Measurements from ENCODE around the gene ANKH.
"Not testable (repeated sequence)": the region's sequence is repeated elsewhere in the genome, so short reads cannot be mapped to it uniquely, and the experiment has no call there.

ANKH gene

DNA sequence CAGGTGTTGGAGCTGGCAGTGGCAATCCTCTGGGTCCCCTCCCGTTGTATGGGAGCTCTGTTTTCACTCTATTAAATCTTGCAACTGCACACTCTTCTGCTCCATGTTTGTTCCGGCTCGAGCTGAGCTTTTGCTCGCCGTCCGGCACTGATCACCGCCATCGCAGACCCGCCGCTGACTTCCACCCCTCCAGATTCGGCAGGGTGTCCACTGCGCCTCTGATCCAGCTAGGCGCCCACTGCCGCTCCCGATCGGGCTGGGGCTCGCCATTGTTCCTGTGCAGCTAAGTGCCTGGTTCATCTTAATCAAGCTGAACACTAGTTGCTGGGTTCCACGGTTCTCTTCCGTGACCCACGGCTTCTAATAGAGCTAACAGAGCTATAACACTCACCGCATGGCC is 23.2 kb downstream of the ANKH start:
- Histone ChIP-seq H3K9me3 (ENCODE audit: low read length) (no peaks in the 10 kb centered on the region), H3K27me3 (ENCODE audit: insufficient read depth, low read length) (no peaks in the 10 kb centered on the region), H3K4me3 (ENCODE audit: low read length) (no peak overlapping the region), H3K36me3 (ENCODE audit: insufficient read depth, low read length) (no peaks in the 10 kb centered on the region), H3K4me1 (ENCODE audit: insufficient read depth, low read length) (peaks cover 6% of the 10 kb centered on the region), H2AFZ (ENCODE audit: low read depth, low read length) (no peak overlapping the region)

DNA sequence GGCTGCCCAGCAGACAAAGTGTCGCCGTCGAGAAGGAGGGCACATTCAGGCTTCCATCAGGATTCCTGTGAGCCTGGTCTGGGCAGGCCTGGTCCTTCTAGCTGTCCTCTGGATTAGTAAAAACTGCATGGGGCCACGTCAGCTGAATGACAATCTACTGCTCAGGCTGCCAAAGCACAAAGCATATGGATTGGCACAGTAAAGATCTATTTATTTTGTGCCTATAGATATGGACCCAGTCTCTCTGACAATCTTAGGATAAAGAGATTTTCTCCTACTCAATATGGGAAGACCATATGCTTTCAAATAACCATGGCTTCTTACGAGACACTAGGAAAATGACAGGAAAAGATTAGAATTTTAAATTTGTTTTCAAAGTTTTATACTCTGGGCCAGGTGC is 24.1 kb downstream of the ANKH start:
- peaks cover 6% of the 10 kb centered on the region for H3K4me1 ChIP-seq (ENCODE audit: insufficient read depth, low read length)

DNA sequence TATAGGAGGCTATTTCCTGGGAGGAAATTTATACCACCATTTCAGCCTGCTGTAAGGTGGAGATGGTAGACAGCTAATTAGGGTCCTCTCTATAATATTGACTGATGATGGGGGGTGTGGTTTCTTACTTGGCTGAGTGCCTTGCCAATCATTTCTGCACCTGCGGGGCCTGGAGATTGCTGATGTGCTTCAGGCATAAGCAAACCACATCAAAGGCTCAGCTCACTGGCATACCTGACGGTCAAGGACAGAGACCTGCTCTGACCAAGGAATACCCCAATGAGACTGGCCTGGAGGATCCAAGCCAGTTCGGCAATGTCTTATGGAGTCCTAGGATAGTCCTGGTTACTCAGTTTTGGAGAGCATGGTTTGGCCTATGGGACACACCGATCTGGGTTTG is 29.5 kb downstream of the ANKH start:
- no peaks in the 10 kb centered on the region for H3K36me3 ChIP-seq (ENCODE audit: insufficient read depth, low read length)
- H2AFZ ChIP-seq (ENCODE audit: low read depth, low read length), result no peak overlapping the region
- H3K9me3 ChIP-seq (ENCODE audit: low read length), result no peaks in the 10 kb centered on the region
- H3K27me3 ChIP-seq (ENCODE audit: insufficient read depth, low read length), result no peaks in the 10 kb centered on the region
- H3K4me1 ChIP-seq (ENCODE audit: insufficient read depth, low read length), result no peaks in the 10 kb centered on the region
- H3K4me3 ChIP-seq (ENCODE audit: low read length), result no peak overlapping the region

More for the DNA sequence above, 24.1 kb downstream of the ANKH start:
- Histone ChIP-seq H3K4me3 (ENCODE audit: low read length) (no peak overlapping the region), H2AFZ (ENCODE audit: low read depth, low read length) (no peak overlapping the region), H3K9me3 (ENCODE audit: low read length) (no peaks in the 10 kb centered on the region), H3K36me3 (ENCODE audit: insufficient read depth, low read length) (no peaks in the 10 kb centered on the region), H3K27me3 (ENCODE audit: insufficient read depth, low read length) (no peaks in the 10 kb centered on the region)

DNA sequence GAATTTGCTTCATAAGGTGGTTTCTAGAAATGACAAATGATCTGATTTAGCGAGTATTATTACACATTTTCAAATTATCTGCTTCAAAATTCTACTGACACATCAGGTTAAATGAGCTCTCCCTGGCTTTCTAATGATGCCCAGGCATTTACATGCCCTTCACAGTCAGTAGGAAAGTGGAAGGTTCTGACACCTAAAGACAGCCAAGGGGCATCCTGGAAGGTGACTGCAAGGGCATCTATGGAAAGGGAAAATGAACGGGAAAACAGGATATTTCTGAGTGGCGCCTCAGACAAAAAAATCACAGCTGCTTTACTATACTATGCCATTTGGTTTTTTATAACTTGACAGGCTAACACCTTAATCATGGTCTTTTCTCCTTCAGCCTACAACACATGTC is 31.0 kb downstream of the ANKH start:
- Histone ChIP-seq H3K36me3 (ENCODE audit: insufficient read depth, low read length) (no peaks in the 10 kb centered on the region), H3K27me3 (ENCODE audit: insufficient read depth, low read length) (no peaks in the 10 kb centered on the region), H3K4me1 (ENCODE audit: insufficient read depth, low read length) (no peaks in the 10 kb centered on the region), H3K4me3 (ENCODE audit: low read length) (no peak overlapping the region), H3K9me3 (ENCODE audit: low read length) (no peaks in the 10 kb centered on the region), H2AFZ (ENCODE audit: low read depth, low read length) (no peak overlapping the region)

DNA sequence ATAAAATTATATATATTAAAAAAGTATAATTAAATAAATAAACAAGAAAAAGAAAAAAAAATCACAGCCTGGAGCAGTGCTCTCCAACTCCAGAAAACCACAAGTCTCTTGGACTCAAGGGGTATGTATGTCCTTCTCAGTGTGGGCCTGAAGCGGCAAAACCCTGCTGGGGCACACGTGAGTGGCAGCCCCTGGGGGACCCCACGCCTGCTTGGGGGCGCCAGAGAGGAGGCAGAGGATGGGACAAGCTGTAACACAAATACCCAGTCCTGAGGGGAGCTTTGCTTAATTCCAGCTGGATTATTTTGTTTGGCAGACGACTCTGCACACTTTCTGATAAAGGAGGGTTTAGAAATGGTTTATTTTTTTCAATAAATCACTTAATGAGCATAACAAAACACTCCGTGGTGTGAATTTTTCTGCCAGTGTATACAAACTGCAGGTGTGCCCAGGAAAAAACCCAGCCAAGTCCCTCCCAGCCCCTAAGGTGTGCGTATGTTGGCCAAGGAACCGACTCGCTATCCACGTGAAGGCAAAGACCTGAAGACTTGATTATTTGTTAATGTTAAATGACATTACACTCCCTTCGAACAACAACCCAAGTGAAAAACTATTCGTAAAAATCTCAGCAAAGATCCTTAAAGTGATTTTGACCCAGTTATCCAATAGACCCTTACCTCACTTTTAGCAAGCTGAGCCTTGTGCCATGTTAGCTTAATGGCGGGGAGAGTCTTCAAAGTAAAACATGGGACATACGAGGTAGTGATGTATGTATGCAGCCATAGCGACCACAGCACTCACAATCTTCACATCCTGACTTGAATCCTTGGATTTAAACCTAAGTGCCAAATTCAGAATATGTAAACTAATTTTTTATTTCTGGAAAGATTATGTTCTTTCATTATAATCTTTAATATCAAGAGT is 32.9 kb downstream of the ANKH start:
- Histone ChIP-seq H3K4me1 (ENCODE audit: insufficient read depth, low read length) (no peaks in the 10 kb centered on the region), H3K27me3 (ENCODE audit: insufficient read depth, low read length) (no peaks in the 10 kb centered on the region), H3K4me3 (ENCODE audit: low read length) (no peak overlapping the region), H2AFZ (ENCODE audit: low read depth, low read length) (no peak overlapping the region), H3K9me3 (ENCODE audit: low read length) (no peaks in the 10 kb centered on the region), H3K36me3 (ENCODE audit: insufficient read depth, low read length) (no peaks in the 10 kb centered on the region)

DNA sequence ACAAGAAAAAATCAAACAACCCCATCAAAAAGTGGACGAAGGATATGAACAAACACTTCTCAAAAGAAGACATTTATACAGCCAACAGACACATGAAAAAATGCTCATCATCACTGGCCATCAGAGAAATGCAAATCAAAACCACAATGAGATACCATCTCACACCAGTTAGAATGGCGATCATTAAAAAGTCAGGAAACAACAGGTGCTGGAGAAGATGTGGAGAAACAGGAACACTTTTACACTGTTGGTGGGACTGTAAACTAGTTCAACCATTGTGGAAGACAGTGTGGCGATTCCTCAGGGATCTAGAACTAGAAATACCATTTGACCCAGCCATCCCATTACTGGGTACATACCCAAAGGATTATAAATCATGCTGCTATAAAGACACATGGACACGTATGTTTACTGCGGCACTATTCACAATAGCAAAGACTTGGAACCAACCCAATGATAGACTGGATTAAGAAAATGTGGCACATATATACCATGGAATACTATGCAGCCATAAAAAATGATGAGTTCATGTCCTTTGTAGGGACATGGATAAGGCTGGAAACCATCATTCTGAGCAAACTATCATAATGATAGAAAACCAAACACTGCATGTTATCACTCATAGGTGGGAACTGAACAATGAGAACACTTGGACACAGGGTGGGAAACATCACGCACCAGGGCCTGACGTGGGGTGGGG is 34.0 kb downstream of the ANKH start:
- H2AFZ ChIP-seq (ENCODE audit: low read depth, low read length); H3K4me1 ChIP-seq (ENCODE audit: insufficient read depth, low read length); H3K36me3 ChIP-seq (ENCODE audit: insufficient read depth, low read length); H3K27me3 ChIP-seq (ENCODE audit: insufficient read depth, low read length); H3K9me3 ChIP-seq (ENCODE audit: low read length); H3K4me3 ChIP-seq (ENCODE audit: low read length): not testable (repeated sequence)

DNA sequence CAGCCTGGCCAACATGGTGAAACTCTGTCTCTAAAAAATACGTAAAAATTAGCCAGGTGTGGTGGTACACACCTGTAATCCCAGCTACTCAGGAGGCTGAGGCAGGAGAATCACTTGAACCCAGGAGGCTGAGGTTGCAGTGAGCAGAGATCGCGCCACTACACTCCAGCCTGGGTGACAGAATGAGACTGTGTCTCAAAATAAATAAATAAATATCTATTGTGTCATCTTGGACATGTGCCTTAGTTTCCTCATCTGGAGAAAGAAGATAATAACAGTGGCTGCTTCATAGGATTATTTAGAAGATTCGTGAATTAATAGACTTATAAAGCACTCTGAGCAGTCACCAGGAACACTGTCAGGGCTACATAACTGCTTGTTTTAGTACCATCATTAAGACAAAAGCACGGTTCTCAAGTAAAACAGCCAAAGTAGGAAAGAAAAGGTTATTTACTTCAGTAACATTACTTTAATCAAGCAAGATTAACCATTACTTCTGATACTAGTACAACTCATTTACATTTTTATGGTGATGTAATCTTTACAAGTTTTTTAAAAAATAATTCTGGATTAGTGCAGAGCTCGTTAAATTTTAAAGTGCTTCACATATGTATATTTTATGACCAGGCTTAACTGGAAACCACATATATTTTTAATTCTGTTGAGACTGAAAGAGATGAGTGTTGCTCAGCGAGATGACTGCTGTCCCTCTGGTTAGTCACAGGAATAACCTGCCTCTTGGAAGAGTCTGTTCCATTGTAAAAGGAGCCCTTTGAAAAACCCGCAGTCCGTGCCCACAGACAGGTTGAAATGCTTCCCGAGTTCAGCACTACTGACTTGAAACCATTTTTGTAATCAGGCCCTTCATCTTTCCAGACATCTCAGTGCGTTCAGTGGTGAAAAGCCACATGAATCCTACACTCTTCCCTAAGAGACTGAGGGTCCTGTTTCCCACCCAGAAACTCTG is 36.7 kb downstream of the ANKH start:
- H3K4me1 ChIP-seq (ENCODE audit: insufficient read depth, low read length), result no peaks in the 10 kb centered on the region
- H3K27me3 ChIP-seq (ENCODE audit: insufficient read depth, low read length), result no peaks in the 10 kb centered on the region
- H3K4me3 ChIP-seq (ENCODE audit: low read length), result no peak overlapping the region
- H2AFZ ChIP-seq (ENCODE audit: low read depth, low read length), result no peak overlapping the region
- no peaks in the 10 kb centered on the region for H3K36me3 ChIP-seq (ENCODE audit: insufficient read depth, low read length)
- no peaks in the 10 kb centered on the region for H3K9me3 ChIP-seq (ENCODE audit: low read length)

DNA sequence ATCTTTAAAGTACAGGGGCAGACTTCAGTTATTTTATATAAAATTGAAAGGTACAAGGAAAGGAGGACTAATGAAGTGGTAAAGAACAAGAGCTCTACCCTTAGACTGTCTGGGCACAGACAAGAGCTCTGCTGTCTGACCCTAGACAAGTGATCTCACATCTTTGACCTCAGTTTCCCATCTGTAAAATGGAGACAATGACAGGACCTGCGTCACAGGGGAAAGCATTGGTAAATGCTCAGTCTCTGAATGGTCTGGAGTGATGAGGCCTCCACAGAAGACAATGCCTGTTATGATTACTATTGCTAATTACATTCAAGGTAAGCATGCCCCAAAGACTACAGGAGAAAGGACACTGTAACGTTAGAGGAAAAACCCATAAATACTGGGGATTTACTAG is 37.5 kb downstream of the ANKH start:
- no peaks in the 10 kb centered on the region for H3K9me3 ChIP-seq (ENCODE audit: low read length)
- no peaks in the 10 kb centered on the region for H3K4me1 ChIP-seq (ENCODE audit: insufficient read depth, low read length)
- H3K36me3 ChIP-seq (ENCODE audit: insufficient read depth, low read length), result no peaks in the 10 kb centered on the region
- no peak overlapping the region for H2AFZ ChIP-seq (ENCODE audit: low read depth, low read length)
- H3K4me3 ChIP-seq (ENCODE audit: low read length), result no peak overlapping the region
- no peaks in the 10 kb centered on the region for H3K27me3 ChIP-seq (ENCODE audit: insufficient read depth, low read length)

DNA sequence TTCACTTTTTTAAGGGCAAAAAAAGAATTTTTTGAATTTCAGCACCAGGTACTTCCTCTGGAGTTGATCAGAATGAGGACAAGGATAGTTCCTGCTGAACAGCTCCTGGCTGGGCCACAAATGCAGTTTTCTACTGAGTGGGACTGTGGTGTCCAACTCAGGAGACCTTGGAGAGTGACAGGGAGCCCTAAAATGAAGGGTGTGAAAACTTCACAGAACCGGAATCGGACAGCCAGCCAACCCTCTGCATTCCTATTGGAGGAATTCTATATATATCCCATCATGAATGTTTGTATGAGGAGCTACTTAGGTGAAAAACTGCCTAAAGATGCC is 40.6 kb downstream of the ANKH start:
- H3K9me3 ChIP-seq (ENCODE audit: low read length), result no peaks in the 10 kb centered on the region
- H3K4me1 ChIP-seq (ENCODE audit: insufficient read depth, low read length), result no peaks in the 10 kb centered on the region
- H3K27me3 ChIP-seq (ENCODE audit: insufficient read depth, low read length), result no peaks in the 10 kb centered on the region
- no peaks in the 10 kb centered on the region for H3K36me3 ChIP-seq (ENCODE audit: insufficient read depth, low read length)
- H3K4me3 ChIP-seq (ENCODE audit: low read length), result no peak overlapping the region
- H2AFZ ChIP-seq (ENCODE audit: low read depth, low read length), result no peak overlapping the region

DNA sequence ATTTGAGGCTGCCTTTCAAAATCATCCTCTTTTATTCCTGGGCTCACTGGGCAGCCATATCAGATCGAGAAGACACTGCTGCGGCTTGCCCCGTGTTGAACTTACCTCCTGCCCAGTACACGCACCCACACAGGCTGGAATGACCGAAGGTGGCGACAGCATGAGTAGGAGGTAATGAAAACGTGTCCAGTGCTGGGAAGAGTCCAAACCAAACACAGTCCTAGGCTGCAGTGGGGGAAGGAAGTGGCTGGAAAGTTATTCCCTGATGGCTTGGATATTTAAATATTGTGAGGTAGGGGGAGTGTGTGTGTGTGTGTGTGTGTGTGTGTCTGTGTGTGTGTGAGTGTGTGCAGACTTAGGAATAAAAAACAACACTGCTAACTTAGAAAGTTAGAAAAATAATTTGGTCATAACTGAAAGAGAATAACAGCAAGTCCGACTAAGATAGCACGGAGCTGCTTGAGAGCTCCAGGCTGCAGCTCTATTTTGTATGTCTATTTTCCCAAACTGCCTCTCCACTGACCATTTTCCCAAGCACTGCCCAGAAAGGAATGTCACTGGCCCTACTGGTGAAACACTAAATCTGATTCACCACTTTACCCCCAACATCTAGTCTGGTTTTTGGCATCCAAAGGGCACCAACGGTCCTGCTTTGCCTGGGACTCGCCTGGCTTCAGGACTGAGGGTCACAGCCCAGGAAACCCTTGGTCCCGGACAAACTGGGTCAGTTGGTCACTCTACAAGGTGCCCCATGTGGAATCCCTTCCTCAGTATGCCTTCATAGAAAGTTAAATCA is 41.2 kb downstream of the ANKH start:
- H3K4me3 ChIP-seq (ENCODE audit: low read length), result no peak overlapping the region
- no peaks in the 10 kb centered on the region for H3K27me3 ChIP-seq (ENCODE audit: insufficient read depth, low read length)
- H3K36me3 ChIP-seq (ENCODE audit: insufficient read depth, low read length), result no peaks in the 10 kb centered on the region
- H3K4me1 ChIP-seq (ENCODE audit: insufficient read depth, low read length), result no peaks in the 10 kb centered on the region
- no peak overlapping the region for H2AFZ ChIP-seq (ENCODE audit: low read depth, low read length)
- no peaks in the 10 kb centered on the region for H3K9me3 ChIP-seq (ENCODE audit: low read length)

DNA sequence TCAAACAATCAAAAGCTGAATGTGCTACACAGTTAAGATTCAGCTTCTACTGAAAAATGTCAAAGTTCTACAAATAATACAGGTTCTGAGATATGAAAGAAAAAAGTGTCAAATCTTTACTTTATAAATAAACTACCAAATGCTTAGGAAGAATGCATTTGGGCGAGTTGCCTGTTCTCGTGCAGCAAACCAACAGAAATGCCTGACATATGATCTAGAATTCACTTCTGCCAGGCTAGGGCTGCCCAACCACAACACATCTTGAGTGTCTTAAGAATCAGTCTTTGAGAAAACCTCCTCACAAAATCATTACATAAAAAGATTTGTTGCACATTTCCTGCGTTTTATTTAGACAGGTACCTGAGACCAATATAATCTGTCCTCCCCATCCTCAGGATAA is 42.2 kb downstream of the ANKH start:
- H3K27me3 ChIP-seq (ENCODE audit: insufficient read depth, low read length), result no peaks in the 10 kb centered on the region
- H3K36me3 ChIP-seq (ENCODE audit: insufficient read depth, low read length), result no peaks in the 10 kb centered on the region
- H3K4me1 ChIP-seq (ENCODE audit: insufficient read depth, low read length), result no peaks in the 10 kb centered on the region
- H3K4me3 ChIP-seq (ENCODE audit: low read length), result no peak overlapping the region
- H2AFZ ChIP-seq (ENCODE audit: low read depth, low read length), result no peak overlapping the region
- H3K9me3 ChIP-seq (ENCODE audit: low read length), result no peaks in the 10 kb centered on the region

DNA sequence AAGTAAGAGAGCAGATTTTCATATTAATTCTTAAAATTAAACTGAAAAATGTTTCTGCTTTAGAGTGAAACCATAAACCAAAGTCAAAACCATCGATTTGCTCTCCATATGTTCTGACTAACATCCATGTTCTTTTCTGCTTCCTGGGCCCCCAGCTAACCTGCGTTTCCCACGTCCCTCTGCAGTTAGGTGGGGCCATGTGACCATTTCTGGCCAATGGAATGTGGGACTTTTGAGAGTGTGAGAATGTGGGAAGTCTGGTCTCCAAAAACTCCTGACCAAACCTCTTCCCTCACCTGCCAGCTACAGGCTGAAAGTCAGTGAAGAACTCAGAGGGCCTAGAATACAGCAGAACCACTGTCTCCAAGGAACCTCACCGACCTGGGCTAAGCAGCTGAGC is 44.9 kb downstream of the ANKH start:
- Histone ChIP-seq H3K27me3 (ENCODE audit: insufficient read depth, low read length) (no peaks in the 10 kb centered on the region), H3K4me1 (ENCODE audit: insufficient read depth, low read length) (no peaks in the 10 kb centered on the region), H3K9me3 (ENCODE audit: low read length) (no peaks in the 10 kb centered on the region), H3K36me3 (ENCODE audit: insufficient read depth, low read length) (no peaks in the 10 kb centered on the region), H3K4me3 (ENCODE audit: low read length) (no peak overlapping the region), H2AFZ (ENCODE audit: low read depth, low read length) (no peak overlapping the region)
